GM12891 (cell line): Measurements from ENCODE around the gene DNM3.

Experiments
- PAX5 ChIP-seq: IDR thresholded peaks from 2 replicates; pipeline ENCODE4 v1.6.1; 2011; ENCODE audit warnings: low read length, moderate library complexity, mild to moderate bottlenecking; ENCODE audit not compliant: insufficient read depth, severe bottlenecking
- POLR2A ChIP-seq: IDR thresholded peaks from 2 replicates; pipeline ENCODE4 v1.6.1; 2011; ENCODE audit warnings: low read depth, low read length, control low read depth
- POLR2AphosphoS5 ChIP-seq: IDR thresholded peaks from 2 replicates; pipeline ENCODE4 v1.6.1; 2011; ENCODE audit warnings: low read depth, low read length, control low read depth
- POU2F2 ChIP-seq: IDR thresholded peaks from 2 replicates; pipeline ENCODE4 v1.6.1; 2011; ENCODE audit warnings: low read depth, mild to moderate bottlenecking, control low read depth, low read length, moderate library complexity
- SPI1 ChIP-seq: IDR thresholded peaks from 2 replicates; pipeline ENCODE4 v1.6.1; 2011; ENCODE audit warnings: low read depth, low read length, control low read depth
- TAF1 ChIP-seq: IDR thresholded peaks from 2 replicates; pipeline ENCODE4 v1.6.1; 2011; ENCODE audit warnings: low read depth, low read length, control low read depth

DNA sequence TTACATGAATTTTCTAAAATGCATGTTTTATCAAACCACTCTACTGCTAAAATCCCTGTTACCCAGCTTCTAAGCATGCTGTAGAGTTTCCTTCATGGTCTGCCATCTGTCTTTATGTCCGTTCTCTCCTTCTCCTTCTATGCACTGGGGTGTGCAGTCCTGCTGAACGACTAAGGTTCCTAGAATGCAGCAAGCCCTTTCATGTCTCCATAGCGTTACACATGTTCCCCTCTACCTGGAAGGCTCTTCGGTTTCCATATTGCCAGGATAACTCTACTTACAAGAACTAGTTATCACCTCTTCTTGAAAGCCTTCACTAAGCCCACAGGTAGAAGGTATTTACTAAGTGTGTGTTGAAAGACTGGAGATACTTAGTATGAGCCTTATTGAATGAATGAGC lies 22.2 kb downstream of the DNM3 start:
- TF ChIP-seq POLR2AphosphoS5 (no peak), POU2F2 (no peak), POLR2A (no peak), SPI1 (no peak), TAF1 (no peak), PAX5 (no peak)
